HCT116 (cell line): ENCODE measurements around the gene SLC7A1.

Experiments used
- ATF3 ChIP-seq: IDR thresholded peaks from 2 replicates; pipeline ENCODE4 v1.6.1; 2012
- CEBPB ChIP-seq: IDR thresholded peaks from 2 replicates; pipeline ENCODE4 v1.6.1; 2012; ENCODE audit warnings: low read depth
- CTCF ChIP-seq, 3 experiments: fragments of 200-600 bp in 1 of 3; sonication (generic) in 1 of 3; IDR thresholded peaks in 2 of 3; conservative IDR thresholded peaks in 1 of 3; 2 replicates each; pipeline ENCODE4 v1.5.1; 2012 to 2017; ENCODE audit warnings: low read depth in 2 of 3, low read length in 2 of 3, antibody characterized with exemption in 1 of 3, borderline replicate concordance in 1 of 3, control low read depth in 1 of 3, mild to moderate bottlenecking in 1 of 3, mixed read lengths in 1 of 3, mixed run types in 1 of 3, moderate library complexity in 1 of 3; ENCODE audit not compliant: insufficient read depth in 1 of 3
- EGR1 ChIP-seq: IDR thresholded peaks from 2 replicates; pipeline ENCODE4 v1.6.1; 2012; ENCODE audit warnings: low read depth
- EZH2 ChIP-seq: fragments of 200-600 bp; sonication (generic); IDR thresholded peaks from 2 replicates; pipeline ENCODE4 v1.6.1; 2017; ENCODE audit warnings: antibody characterized with exemption, mixed run types
- EZH2phosphoT487 ChIP-seq: fragments of 200-600 bp; IDR thresholded peaks from 2 replicates; pipeline ENCODE4 v1.6.1; 2018; ENCODE audit warnings: antibody characterized with exemption, borderline replicate concordance
- FOSL1 ChIP-seq: IDR thresholded peaks from 2 replicates; pipeline ENCODE4 v1.6.1; 2012; ENCODE audit warnings: low read depth
- MAX ChIP-seq: IDR thresholded peaks from 2 replicates; pipeline ENCODE4 v1.6.1; 2012
- POLR2A ChIP-seq: IDR thresholded peaks from 2 replicates; pipeline ENCODE4 v1.7.0; 2011; ENCODE audit warnings: borderline replicate concordance; ENCODE audit not compliant: insufficient read depth, insufficient read length; ENCODE audit errors: extremely low read depth
- POLR2AphosphoS5 ChIP-seq: IDR thresholded peaks from 2 replicates; pipeline ENCODE4 v1.6.1; 2011; ENCODE audit warnings: mild to moderate bottlenecking, low read depth, low read length, moderate library complexity
- RAD21 ChIP-seq: IDR thresholded peaks from 2 replicates; pipeline ENCODE4 v1.6.1; 2012; ENCODE audit warnings: low read depth, mild to moderate bottlenecking
- REST ChIP-seq: IDR thresholded peaks from 2 replicates; pipeline ENCODE4 v1.6.1; 2012; ENCODE audit warnings: low read depth
- ZBTB33 ChIP-seq: IDR thresholded peaks from 2 replicates; pipeline ENCODE4 v1.6.1; 2011; ENCODE audit warnings: mild to moderate bottlenecking, low read length, moderate library complexity; ENCODE audit not compliant: insufficient replicate concordance; ENCODE audit errors: extremely low read depth
- ZFX ChIP-seq: fragments of 450-650 bp; IDR thresholded peaks from 2 replicates; pipeline ENCODE4 v1.6.1; 2017

- TF ChIP-seq POLR2AphosphoS5: no peak
- no peak for TF ChIP-seq CTCF (IDR thresholded peaks at IDR 0.05 in 2 of 3, conservative IDR thresholded peaks at IDR 0.05 in 1 of 3; ENCODE audit: borderline replicate concordance in 1 of 3, insufficient read depth in 1 of 3, low read depth in 2 of 3, low read length in 2 of 3)
- TF ChIP-seq POLR2A: no peak
- TF ChIP-seq ZBTB33: no peak
- TF ChIP-seq FOSL1: no peak
- TF ChIP-seq MAX: no peak
- no peak for TF ChIP-seq REST
- no peak for TF ChIP-seq EZH2
- TF ChIP-seq EGR1: no peak
- TF ChIP-seq EZH2phosphoT487: no peak
- TF ChIP-seq RAD21: no peak
- TF ChIP-seq ZFX: no peak
- no peak for TF ChIP-seq CEBPB
- TF ChIP-seq ATF3: no peak
Measured at GRCh38 chr13:29563941-29564340, 31.5 kb downstream of the SLC7A1 start.
